GM12878 (cell line): ENCODE measurements around the gene RAC2. TPM values are rescaled to one million over a fixed set of nuclear protein-coding genes. Genes with fewer than 3 reads are reported as not detected.

Experiments
- ATAC-seq: fragments of 200-7000 bp; cut with Tn5 transposase; 3 replicates; pipeline ENCODE4 v1.9.1; 2020; ENCODE audit warnings: mild to moderate bottlenecking, moderate library complexity
- BruUV-seq: library from RNA; stranded (reverse); fragments of 400-500 nt; replicated peaks from 2 replicates; lab custom pipeline; 2021; lab: Mats Ljungman, UMichigan
- CTCF ChIA-PET: fragments of 300-600 bp; sonication (Branson Sonifier 250); formaldehyde crosslinking; extraction: SDS; loops from one replicate; lab custom pipeline; 2021; ENCODE audit warnings: inconsistent platforms; lab: Yijun Ruan, JAX
- POLR2A ChIA-PET: fragments of 350-600 bp; formaldehyde crosslinking; extraction: SDS; loops from one replicate; lab custom pipeline; 2021; ENCODE audit warnings: inconsistent platforms; lab: Charles Lee
- RAD21 ChIA-PET: fragments of 300-600 bp; sonication (Branson Sonifier 250); formaldehyde crosslinking; loops from one replicate; lab custom pipeline; 2023; ENCODE audit warnings: antibody characterized with exemption; ENCODE audit not compliant: unreplicated experiment; lab: Charles Lee
- SMC1A ChIA-PET: fragments of 300-600 bp; sonication (Branson Sonifier 250); formaldehyde crosslinking; loops from one replicate; lab custom pipeline; 2023; ENCODE audit not compliant: unreplicated experiment, uncharacterized antibody; lab: Charles Lee
- DNase-seq: peaks from one replicate; pipeline ENCODE4 v3.0.0-alpha.2; 2011; ENCODE audit warnings: low read depth, low spot score
- FAIRE-seq: peaks from 3 replicates; lab custom pipeline; 2011; peaks lifted over from hg19 to GRCh38; lab: Jason Lieb, UNC
- H2AFZ ChIP-seq: 2 replicates; pipeline ENCODE4 v1.6.0; 2011; ENCODE audit warnings: low read depth, low read length, control low read depth; ENCODE audit not compliant: control insufficient read depth
- H3K27ac ChIP-seq: 2 replicates; pipeline ENCODE4 v1.5.1; 2011; ENCODE audit warnings: control low read depth; ENCODE audit not compliant: control insufficient read depth, insufficient read depth
- H3K27me3 ChIP-seq, 2 experiments: replicated peaks in 1 of 2; 2 replicates each; pipeline versions ENCODE4 v1.6.0 to v1.6.1; 2011; ENCODE audit warnings: low read length in 1 of 2; ENCODE audit not compliant: control insufficient read depth in 2 of 2, insufficient read depth in 2 of 2
- H3K36me3 ChIP-seq, 2 experiments: 2 replicates each; pipeline ENCODE4 v1.5.1; 2011; ENCODE audit warnings: low read length in 1 of 2; ENCODE audit not compliant: control insufficient read depth in 2 of 2, insufficient read depth in 2 of 2
- H3K4me1 ChIP-seq: 2 replicates; pipeline ENCODE4 v1.6.1; 2011; ENCODE audit warnings: mild to moderate bottlenecking, low read length, moderate library complexity, mixed read lengths; ENCODE audit not compliant: control insufficient read depth, insufficient read depth
- H3K4me2 ChIP-seq: 2 replicates; pipeline ENCODE4 v1.6.0; 2011; ENCODE audit warnings: control low read depth; ENCODE audit not compliant: control insufficient read depth, insufficient read depth
- H3K4me3 ChIP-seq: fragments of 200-600 bp; sonication (generic); 2 replicates; pipeline ENCODE4 v1.5.1; 2016
- H3K79me2 ChIP-seq: 2 replicates; pipeline ENCODE4 v1.6.0; 2011; ENCODE audit warnings: low read length; ENCODE audit not compliant: control insufficient read depth, insufficient read depth
- H3K9ac ChIP-seq: 2 replicates; pipeline ENCODE4 v1.8.0; 2011; ENCODE audit warnings: low read length, control low read depth, mixed read lengths; ENCODE audit not compliant: control insufficient read depth, insufficient read depth
- H3K9me3 ChIP-seq: replicated peaks from 3 replicates; pipeline ENCODE4 v1.5.1; 2011; ENCODE audit warnings: mild to moderate bottlenecking, low read length; ENCODE audit not compliant: control insufficient read depth, insufficient read depth
- H4K20me1 ChIP-seq: 2 replicates; pipeline ENCODE4 v1.6.0; 2011; ENCODE audit not compliant: control insufficient read depth, insufficient read depth
- CEBPB ChIP-seq, 2 experiments: fragments of 150-350 bp in 1 of 2; IDR thresholded peaks; 2 replicates each; pipeline ENCODE4 v1.6.1; 2012 to 2014; ENCODE audit warnings: low read depth in 2 of 2, low read length in 2 of 2, borderline replicate concordance in 1 of 2, inconsistent platforms in 1 of 2
- FOXK2 ChIP-seq: fragments of 450-650 bp; IDR thresholded peaks from 2 replicates; pipeline ENCODE4 v1.6.1; 2017; ENCODE audit warnings: mild to moderate bottlenecking, moderate library complexity
- MTA3 ChIP-seq: IDR thresholded peaks from 2 replicates; pipeline ENCODE4 v1.6.1; 2012; ENCODE audit warnings: low read length, inconsistent platforms, borderline replicate concordance
- NFIC ChIP-seq: IDR thresholded peaks from 2 replicates; pipeline ENCODE4 v1.6.1; 2012; ENCODE audit warnings: low read depth, mild to moderate bottlenecking, inconsistent platforms, low read length, moderate library complexity
- ZBTB40 ChIP-seq: fragments of 450-650 bp; IDR thresholded peaks from 2 replicates; pipeline ENCODE4 v1.6.1; 2016; ENCODE audit warnings: mild to moderate bottlenecking, moderate library complexity, borderline replicate concordance
- ZNF384 ChIP-seq: IDR thresholded peaks from 2 replicates; pipeline ENCODE4 v1.6.1; 2012; ENCODE audit warnings: low read depth, mild to moderate bottlenecking, low read length, improper control_type of control experiment, borderline replicate concordance
- ZSCAN29 ChIP-seq: fragments of 450-650 bp; IDR thresholded peaks from 2 replicates; pipeline ENCODE4 v1.6.1; 2017; ENCODE audit warnings: mild to moderate bottlenecking, moderate library complexity
- WGBS: methylation state at CpG from one replicate; pipeline ENCODE4 v1.1.6; 2016; ENCODE audit warnings: low lambda C conversion rate; ENCODE audit not compliant: insufficient replicate concordance, insufficient coverage; ENCODE audit errors: missing lambda C conversion rate; 5-methylcytosine and 5-hydroxymethylcytosine counted together
- in situ Hi-C: fragments of 300-500 bp; cut with MboI; formaldehyde crosslinking; loops from 9 replicates; pipeline ENCODE4 v1.14.3; 2018; ENCODE audit warnings: mixed read lengths
- intact Hi-C: fragments of 100-400 bp; cut with micrococcal nuclease; formaldehyde crosslinking; loops from one replicate; pipeline ENCODE4 v1.14.2; 2022; ENCODE audit not compliant: unreplicated experiment
- polyA plus RNA-seq, 11 experiments: library from polyadenylated mRNA; depleted of rRNA in 4 of 11; unstranded in 6 of 11; stranded (reverse) in 5 of 11; fragments of >200 nt; fragmentation: Nextera tagmentation in 4 of 11; fragmentation: Illumina TruSeq in 1 of 11; extraction: Ambion mirVana in 4 of 11; extraction: Trizol in 1 of 11; gene quantifications; 1 replicate in 1 of 11; 2 replicates in 10 of 11; pipeline versions ENCODE4 v1.2.1 to v1.2.3, GENCODE V29; 2011 to 2016; ENCODE audit warnings: inconsistent platforms in 2 of 11, missing spikeins in 2 of 11, low read depth in 1 of 11
- total RNA-seq, 4 experiments: library from RNA; depleted of rRNA in 3 of 4; stranded (reverse); fragments of >200 nt in 3 of 4; fragmentation: Illumina TruSeq in 1 of 4; extraction: Trizol in 1 of 4; gene quantifications; 2 replicates each; pipeline versions ENCODE4 v1.2.1 to v1.2.3, GENCODE V29; 2013 to 2021
- TF ChIP-seq, protein P1 (sequence below): IDR thresholded peaks from 2 replicates; pipeline ENCODE4 v1.6.1; 2011; ENCODE audit warnings: low read depth, mild to moderate bottlenecking, low read length, moderate library complexity, borderline replicate concordance; ENCODE audit errors: extremely low read depth

Gene RAC2
- total and polyA plus RNA-seq, 10 of the 15 experiments (the other 5 are each of a cell fraction or from before 2014, with no cell fraction given): 102 to 386 (median 304) TPM

GRCh38 chr22:37196539-37197450, 47.3 kb downstream of the RAC2 start:
- TF ChIP-seq ZSCAN29 (no peak), MTA3 (no peak), FOXK2 (no peak), NFIC (no peak), CEBPB (IDR thresholded peaks at IDR 0.05; ENCODE audit: borderline replicate concordance in 1 of 2, low read depth in 2 of 2, low read length in 2 of 2) (no peak), ZNF384 (no peak), ZBTB40 (no peak)
- TF ChIP-seq, protein P1, sequence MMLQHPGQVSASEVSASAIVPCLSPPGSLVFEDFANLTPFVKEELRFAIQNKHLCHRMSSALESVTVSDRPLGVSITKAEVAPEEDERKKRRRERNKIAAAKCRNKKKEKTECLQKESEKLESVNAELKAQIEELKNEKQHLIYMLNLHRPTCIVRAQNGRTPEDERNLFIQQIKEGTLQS: no peak
- Histone ChIP-seq H4K20me1 (no peaks in the 10 kb centered on the region), H3K4me3 (no peak overlapping the region), H3K27ac (no peak overlapping the region), H3K36me3 (no peaks in the 10 kb centered on the region), H3K4me1 (peaks cover 39% of the 10 kb centered on the region), H3K4me2 (no peak overlapping the region), H3K9me3 (no peaks in the 10 kb centered on the region; the same call in 2 of the 3 replicates), H3K79me2 (peaks cover 5% of the 10 kb centered on the region), H2AFZ (no peak overlapping the region), H3K27me3 (no peaks in the 10 kb centered on the region), H3K9ac (no peak overlapping the region)
- CTCF ChIA-PET: interaction anchor here (0.7 to 5.7 kb wide), 25 partner anchors 13 to 415 kb away, joined by 3 to 111 read pairs (median 6); partner anchors contain the start of genes CSF2RB and IL2RB
- no TSS peak for BruUV-seq
- 85% methylated on average over 12 of the region's 14 CpGs for WGBS
- ATAC-seq: no peak
- no peak for FAIRE-seq
- RAD21 ChIA-PET: interaction anchor here (1.0 to 7.1 kb wide), 18 partner anchors 21 to 210 kb away, joined by 3 to 104 read pairs (median 7); partner anchors contain the start of genes IL2RB, MPST, RAC2 and TST
- intact Hi-C loops: loop anchor here (10.0 kb wide), 2 partner anchors 52 to 412 kb away; partner anchors contain the start of gene IL2RB
- POLR2A ChIA-PET: interaction anchor here (0.9 to 1.2 kb wide), 3 partner anchors 33 to 48 kb away, joined by 3 to 6 read pairs (median 5); partner anchors contain the start of genes IL2RB and RAC2
- DNase-seq: no peak
- SMC1A ChIA-PET: interaction anchor here (0.7 to 6.9 kb wide), 22 partner anchors 9 to 154 kb away, joined by 3 to 84 read pairs (median 5); partner anchors contain the start of genes C1QTNF6, IL2RB and RAC2
- in situ Hi-C loops: no loop called here
